Measurements from ENCODE around the gene ZNF282. TPM values are rescaled to one million over a fixed set of nuclear protein-coding genes. Genes with fewer than 3 reads are reported as not detected.
A peak's percentile ranks its signal among the peaks of the same experiment; 100 is the strongest.

Gene ZNF282
- polyA plus RNA-seq, 1 experiment, result 8.2 TPM

DNA sequence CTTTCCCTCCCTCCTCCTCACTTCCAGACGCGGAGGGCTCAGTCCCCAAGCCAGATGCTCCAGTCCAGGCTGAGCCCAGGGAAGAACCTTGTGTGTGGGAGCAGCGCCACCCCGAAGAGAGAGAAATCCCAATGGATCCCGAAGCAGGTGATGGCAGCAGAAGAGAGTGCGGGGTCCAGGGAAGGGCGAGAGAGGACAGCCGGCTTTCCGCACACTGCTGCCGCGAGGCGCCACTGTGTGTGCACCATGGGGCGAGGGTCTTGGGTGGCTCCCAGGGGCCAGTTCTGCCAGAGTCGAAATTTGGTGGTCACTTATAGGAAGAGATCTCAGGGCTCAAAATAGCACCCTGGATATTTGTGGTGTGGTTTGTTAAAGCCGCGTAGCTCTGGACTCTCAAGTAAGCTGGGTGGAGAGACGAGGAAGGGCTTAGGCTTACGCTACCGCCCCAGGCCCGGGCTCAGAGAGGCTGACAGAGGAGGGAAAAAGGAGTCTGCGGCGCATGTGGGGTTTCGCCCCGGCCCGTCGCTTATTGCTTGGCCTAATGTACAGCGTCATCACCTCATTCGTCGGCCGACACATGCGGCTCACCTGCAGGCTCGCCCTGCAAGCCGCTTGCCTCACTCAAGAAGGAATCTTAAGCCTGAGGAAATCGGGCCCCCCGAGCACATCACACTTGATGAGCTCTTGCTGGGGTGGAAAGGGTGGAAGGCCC, 12.1 kb downstream of the ZNF282 start:
- ChIA-PET POLR2A (no interaction called here), CTCF (interaction anchor here (1.4 kb wide), 1 partner anchor 12 kb away, joined by 4 read pairs; the partner anchor contains the start of gene ZNF282)
- Histone ChIP-seq H3K9me3 (ENCODE audit: control insufficient read depth, insufficient read depth, low read length) (no peaks in the 10 kb centered on the region), H3K27ac (ENCODE audit: low read depth, low read length) (no peak overlapping the region), H3K4me3 (ENCODE audit: low read depth, low read length) (no peak overlapping the region), H3K27me3 (ENCODE audit: control insufficient read depth, insufficient read depth, low read length) (no peaks in the 10 kb centered on the region)
- TF ChIP-seq, protein P1, sequence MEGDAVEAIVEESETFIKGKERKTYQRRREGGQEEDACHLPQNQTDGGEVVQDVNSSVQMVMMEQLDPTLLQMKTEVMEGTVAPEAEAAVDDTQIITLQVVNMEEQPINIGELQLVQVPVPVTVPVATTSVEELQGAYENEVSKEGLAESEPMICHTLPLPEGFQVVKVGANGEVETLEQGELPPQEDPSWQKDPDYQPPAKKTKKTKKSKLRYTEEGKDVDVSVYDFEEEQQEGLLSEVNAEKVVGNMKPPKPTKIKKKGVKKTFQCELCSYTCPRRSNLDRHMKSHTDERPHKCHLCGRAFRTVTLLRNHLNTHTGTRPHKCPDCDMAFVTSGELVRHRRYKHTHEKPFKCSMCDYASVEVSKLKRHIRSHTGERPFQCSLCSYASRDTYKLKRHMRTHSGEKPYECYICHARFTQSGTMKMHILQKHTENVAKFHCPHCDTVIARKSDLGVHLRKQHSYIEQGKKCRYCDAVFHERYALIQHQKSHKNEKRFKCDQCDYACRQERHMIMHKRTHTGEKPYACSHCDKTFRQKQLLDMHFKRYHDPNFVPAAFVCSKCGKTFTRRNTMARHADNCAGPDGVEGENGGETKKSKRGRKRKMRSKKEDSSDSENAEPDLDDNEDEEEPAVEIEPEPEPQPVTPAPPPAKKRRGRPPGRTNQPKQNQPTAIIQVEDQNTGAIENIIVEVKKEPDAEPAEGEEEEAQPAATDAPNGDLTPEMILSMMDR (IDR thresholded peaks at IDR 0.05; ENCODE audit: low read depth, low read length), result no peak
- no peak for DNase-seq (ENCODE audit: low read depth, low spot score)

DNA sequence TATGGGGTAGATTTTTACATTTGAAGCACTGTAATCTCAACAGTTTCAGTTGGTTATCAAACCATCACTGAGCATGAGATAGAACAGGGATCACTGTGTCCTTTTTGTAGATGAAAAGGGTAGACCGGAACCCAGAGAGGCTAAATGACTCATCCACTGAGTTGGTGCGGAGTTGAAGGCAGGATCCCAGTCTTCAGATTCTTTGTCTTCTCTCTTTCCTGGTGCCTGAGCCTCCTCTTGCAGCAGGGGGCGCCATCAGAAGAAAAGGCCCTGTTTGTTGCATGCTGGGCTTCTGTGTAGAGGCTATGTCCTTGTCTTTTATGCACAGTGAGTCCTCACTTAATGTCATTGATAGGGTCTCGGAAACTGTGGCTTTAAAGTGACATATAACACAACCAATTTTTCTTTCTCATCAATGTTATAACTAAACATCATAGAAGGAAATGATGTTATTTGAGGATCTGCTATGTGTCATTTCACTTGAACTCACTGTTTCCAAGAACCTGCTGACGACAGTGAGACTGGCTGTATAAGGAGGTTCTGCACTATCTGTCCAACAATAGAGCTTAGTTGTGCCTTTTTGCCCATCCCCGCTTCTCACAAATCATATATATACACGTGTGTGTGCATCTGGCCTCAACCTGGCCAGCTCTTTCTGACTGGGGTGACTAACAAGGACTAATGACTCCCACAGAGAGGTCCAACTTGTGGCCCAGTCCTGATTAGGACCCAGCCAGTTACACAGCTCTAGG, 14.3 kb downstream of the ZNF282 start:
- CTCF ChIA-PET, result interaction anchor here (0.7 to 1.0 kb wide), 2 partner anchors 15 to 19 kb away, joined by 3 read pairs; partner anchors contain the start of gene ZNF282
- no peaks in the 10 kb centered on the region for H3K27me3 ChIP-seq (ENCODE audit: control insufficient read depth, insufficient read depth, low read length)
- POLR2A ChIA-PET, result no interaction called here
- no peaks in the 10 kb centered on the region for H3K9me3 ChIP-seq (ENCODE audit: control insufficient read depth, insufficient read depth, low read length)
- H3K27ac ChIP-seq (ENCODE audit: low read depth, low read length), result no peak overlapping the region
- TF ChIP-seq, protein P1 (IDR thresholded peaks at IDR 0.05; ENCODE audit: low read depth, low read length), result peak; percentile 59
- no peak overlapping the region for H3K4me3 ChIP-seq (ENCODE audit: low read depth, low read length)
- no peak for DNase-seq (ENCODE audit: low read depth, low spot score)

DNA sequence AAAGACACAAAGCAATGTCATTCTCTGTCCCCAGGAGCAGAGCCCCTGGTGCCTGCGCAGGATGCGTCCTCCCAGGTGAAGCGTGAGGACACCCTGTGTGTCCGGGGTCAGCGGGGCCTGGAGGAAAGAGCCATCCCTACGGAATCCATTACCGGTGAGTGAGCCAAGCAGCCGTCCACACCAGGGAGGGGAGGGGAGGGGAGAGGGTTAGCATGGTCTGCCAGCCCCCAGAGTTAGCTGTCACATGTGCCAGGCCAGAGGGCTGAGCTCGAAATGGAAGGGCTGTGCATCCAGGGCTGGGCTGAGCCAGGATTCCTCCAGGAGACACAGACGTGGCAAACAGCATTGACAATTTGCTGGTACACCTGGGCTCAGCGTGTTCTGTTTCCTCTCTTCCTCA, 15.2 kb downstream of the ZNF282 start:
- CTCF ChIA-PET, result interaction anchor here (0.7 to 1.0 kb wide), 2 partner anchors 16 to 18 kb away, joined by 3 read pairs; partner anchors contain the start of gene ZNF282
- H3K27me3 ChIP-seq (ENCODE audit: control insufficient read depth, insufficient read depth, low read length), result no peaks in the 10 kb centered on the region
- no peak for DNase-seq (ENCODE audit: low read depth, low spot score)
- H3K4me3 ChIP-seq (ENCODE audit: low read depth, low read length), result no peak overlapping the region
- TF ChIP-seq, protein P1 (IDR thresholded peaks at IDR 0.05; ENCODE audit: low read depth, low read length), result no peak
- POLR2A ChIA-PET, result no interaction called here
- no peaks in the 10 kb centered on the region for H3K9me3 ChIP-seq (ENCODE audit: control insufficient read depth, insufficient read depth, low read length)
- H3K27ac ChIP-seq (ENCODE audit: low read depth, low read length), result no peak overlapping the region

DNA sequence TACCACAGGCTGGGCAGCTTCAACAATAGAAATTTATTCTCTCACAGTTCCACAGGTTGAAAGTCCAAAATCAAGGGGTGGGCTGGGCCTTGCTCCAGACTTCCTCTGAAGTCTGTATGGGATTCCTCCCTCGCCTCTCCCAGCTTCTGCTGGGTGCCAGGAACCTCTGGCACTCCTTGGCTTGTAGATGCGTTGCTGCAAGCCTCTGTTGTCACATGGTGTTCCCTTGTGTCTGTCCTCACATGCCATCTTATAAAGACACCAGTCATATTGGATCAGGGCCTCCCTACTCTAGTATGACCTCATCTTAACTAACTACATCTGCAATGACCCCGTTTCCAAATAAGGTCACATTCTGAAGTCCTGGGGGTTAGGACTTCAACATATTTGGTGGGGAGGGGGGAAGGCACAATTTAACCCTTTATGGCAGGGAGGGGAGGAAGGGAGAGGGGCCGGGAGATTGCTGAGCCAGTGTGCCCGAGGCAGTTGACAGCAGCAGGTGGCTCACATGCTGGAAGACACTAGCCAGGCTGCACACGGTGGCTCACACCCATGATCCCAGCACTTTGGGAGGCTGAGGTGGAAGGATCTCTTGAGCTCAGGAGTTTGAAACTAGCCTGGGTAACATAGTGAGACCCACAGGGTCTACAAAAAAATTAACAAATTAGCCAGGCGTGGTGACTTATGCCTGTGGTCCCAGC, 18.8 kb downstream of the ZNF282 start:
- no peak overlapping the region for H3K27ac ChIP-seq (ENCODE audit: low read depth, low read length)
- no peaks in the 10 kb centered on the region for H3K9me3 ChIP-seq (ENCODE audit: control insufficient read depth, insufficient read depth, low read length)
- H3K4me3 ChIP-seq (ENCODE audit: low read depth, low read length), result no peak overlapping the region
- POLR2A ChIA-PET, result interaction anchor here (0.5 to 0.9 kb wide), 2 partner anchors 17 to 48 kb away, joined by 3 to 7 read pairs; partner anchors contain the start of gene ZNF783
- no peak for DNase-seq (ENCODE audit: low read depth, low spot score)
- CTCF ChIA-PET, result interaction anchor here (0.6 to 1.1 kb wide), 2 partner anchors 27 to 283 kb away, joined by 3 to 4 read pairs; no protein-coding TSS in a partner anchor
- TF ChIP-seq, protein P1 (IDR thresholded peaks at IDR 0.05; ENCODE audit: low read depth, low read length), result no peak
- H3K27me3 ChIP-seq (ENCODE audit: control insufficient read depth, insufficient read depth, low read length), result no peaks in the 10 kb centered on the region
